ENCODE results near the gene RBKS.
A peak's percentile ranks its signal among the peaks of the same experiment; 100 is the strongest.

Gene RBKS

DNA sequence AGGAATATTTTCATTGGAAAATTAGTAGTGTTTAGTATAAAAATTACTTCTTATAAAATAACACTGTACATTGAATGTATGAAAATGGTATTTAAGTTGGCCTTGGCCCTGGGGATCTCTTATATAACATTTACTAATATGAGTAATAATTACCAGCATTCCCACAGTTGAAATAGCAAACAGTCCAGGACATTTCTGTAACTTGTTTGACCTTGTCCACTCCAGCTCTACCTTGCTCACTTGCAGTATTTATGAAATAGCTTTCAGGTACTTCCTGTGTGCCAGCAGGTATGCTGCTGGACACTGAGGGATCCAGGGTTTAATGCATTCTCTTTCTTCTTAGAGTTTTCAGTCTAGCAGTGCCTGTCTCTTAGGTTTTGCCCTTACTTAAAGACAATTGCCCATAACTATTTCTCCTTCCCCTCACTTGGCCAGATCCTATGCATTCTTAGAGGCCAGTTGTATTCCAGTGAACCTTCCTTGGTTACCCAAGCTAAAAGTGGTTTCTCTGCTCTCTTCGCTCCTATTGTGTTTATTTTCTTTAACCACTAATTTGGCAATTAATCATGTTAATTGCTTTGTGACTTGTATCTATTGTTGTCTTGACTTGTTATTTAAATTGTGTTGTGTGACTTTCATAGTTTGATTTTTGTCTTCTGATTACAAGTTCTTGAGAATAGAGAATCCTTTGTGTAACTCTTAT, 26.3 kb upstream of the RBKS start:
- Histone ChIP-seq H3K27me3 (ENCODE audit: control insufficient read depth, insufficient read depth, low read length) (no peaks in the 10 kb centered on the region), H3K36me3 (ENCODE audit: control insufficient read depth, insufficient read depth, low read length) (no peaks in the 10 kb centered on the region), H3K9ac (ENCODE audit: low read length) (peak overlapping the region; percentile 18), H3K4me3 (ENCODE audit: low read length) (no peak overlapping the region), H3K9me3 (ENCODE audit: control insufficient read depth, low read length) (no peaks in the 10 kb centered on the region), H3K4me1 (ENCODE audit: control insufficient read depth, insufficient read depth, low read length) (peaks cover 16% of the 10 kb centered on the region)

DNA sequence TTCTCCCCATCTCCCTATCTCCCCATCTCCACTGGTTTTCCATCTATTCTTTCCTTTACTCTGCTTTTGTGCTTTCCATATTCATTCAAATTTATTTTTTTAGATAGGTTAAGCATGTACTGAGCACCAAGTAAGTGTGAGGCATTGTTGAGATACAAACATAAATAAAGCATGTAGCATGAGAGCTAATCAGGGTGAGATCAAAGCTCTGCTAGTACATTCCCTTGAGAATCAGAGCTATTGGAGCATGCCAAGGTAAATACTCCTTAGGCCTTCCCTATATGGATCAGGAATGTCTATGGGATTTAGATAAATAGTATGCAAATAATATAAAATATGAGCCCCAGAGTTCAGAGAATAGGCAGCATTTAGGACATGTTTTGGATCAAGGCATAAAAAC, 25.7 kb upstream of the RBKS start:
- no peaks in the 10 kb centered on the region for H3K27me3 ChIP-seq (ENCODE audit: control insufficient read depth, insufficient read depth, low read length)
- no peak overlapping the region for H3K4me3 ChIP-seq (ENCODE audit: low read length)
- H3K9ac ChIP-seq (ENCODE audit: low read length), result no peak overlapping the region
- no peaks in the 10 kb centered on the region for H3K9me3 ChIP-seq (ENCODE audit: control insufficient read depth, low read length)
- H3K36me3 ChIP-seq (ENCODE audit: control insufficient read depth, insufficient read depth, low read length), result no peaks in the 10 kb centered on the region
- peaks cover 15% of the 10 kb centered on the region for H3K4me1 ChIP-seq (ENCODE audit: control insufficient read depth, insufficient read depth, low read length)

DNA sequence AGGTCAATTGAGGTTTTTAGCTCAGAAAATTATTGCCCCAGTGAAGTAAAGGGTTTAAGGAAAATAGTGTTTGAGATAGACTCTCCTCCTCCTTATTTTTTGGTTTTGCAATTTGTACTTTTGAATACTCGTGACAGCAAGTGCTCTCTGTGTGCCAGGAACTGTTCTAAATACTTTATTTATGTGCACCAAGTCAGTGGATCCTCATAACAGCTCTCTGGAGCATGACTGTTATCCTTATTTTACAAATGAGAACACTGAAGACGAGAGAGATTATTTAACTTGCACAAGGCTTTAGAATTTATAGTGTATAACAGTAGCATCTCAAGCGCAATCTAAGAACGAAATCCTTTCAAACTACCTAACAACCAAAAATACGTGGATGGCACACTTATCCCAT, 25.0 kb upstream of the RBKS start:
- Histone ChIP-seq H3K9ac (ENCODE audit: low read length) (no peak overlapping the region), H3K4me3 (ENCODE audit: low read length) (no peak overlapping the region), H3K4me1 (ENCODE audit: control insufficient read depth, insufficient read depth, low read length) (peaks cover 15% of the 10 kb centered on the region), H3K36me3 (ENCODE audit: control insufficient read depth, insufficient read depth, low read length) (no peaks in the 10 kb centered on the region), H3K27me3 (ENCODE audit: control insufficient read depth, insufficient read depth, low read length) (no peaks in the 10 kb centered on the region), H3K9me3 (ENCODE audit: control insufficient read depth, low read length) (no peaks in the 10 kb centered on the region)

DNA sequence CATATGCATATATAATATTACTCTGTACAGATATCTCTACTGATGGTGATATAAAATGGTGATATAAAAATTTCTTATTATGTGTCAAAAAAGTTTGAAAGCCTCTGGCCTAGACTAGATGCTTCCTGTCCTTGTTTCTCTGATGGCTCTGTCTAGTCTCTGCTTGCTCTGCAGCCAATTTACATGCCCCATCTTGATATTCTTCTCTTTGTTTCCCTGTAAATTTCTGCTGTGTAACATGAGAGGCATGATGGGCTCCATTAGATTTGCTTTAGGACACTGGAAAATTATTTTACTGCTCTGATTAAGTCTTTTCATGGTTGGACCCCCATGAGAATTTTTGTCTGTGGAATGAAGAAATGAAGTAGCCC, 24.6 kb upstream of the RBKS start:
- no peaks in the 10 kb centered on the region for H3K36me3 ChIP-seq (ENCODE audit: control insufficient read depth, insufficient read depth, low read length)
- no peaks in the 10 kb centered on the region for H3K9me3 ChIP-seq (ENCODE audit: control insufficient read depth, low read length)
- no peak overlapping the region for H3K9ac ChIP-seq (ENCODE audit: low read length)
- H3K4me3 ChIP-seq (ENCODE audit: low read length), result no peak overlapping the region
- H3K4me1 ChIP-seq (ENCODE audit: control insufficient read depth, insufficient read depth, low read length), result peaks cover 11% of the 10 kb centered on the region
- no peaks in the 10 kb centered on the region for H3K27me3 ChIP-seq (ENCODE audit: control insufficient read depth, insufficient read depth, low read length)

DNA sequence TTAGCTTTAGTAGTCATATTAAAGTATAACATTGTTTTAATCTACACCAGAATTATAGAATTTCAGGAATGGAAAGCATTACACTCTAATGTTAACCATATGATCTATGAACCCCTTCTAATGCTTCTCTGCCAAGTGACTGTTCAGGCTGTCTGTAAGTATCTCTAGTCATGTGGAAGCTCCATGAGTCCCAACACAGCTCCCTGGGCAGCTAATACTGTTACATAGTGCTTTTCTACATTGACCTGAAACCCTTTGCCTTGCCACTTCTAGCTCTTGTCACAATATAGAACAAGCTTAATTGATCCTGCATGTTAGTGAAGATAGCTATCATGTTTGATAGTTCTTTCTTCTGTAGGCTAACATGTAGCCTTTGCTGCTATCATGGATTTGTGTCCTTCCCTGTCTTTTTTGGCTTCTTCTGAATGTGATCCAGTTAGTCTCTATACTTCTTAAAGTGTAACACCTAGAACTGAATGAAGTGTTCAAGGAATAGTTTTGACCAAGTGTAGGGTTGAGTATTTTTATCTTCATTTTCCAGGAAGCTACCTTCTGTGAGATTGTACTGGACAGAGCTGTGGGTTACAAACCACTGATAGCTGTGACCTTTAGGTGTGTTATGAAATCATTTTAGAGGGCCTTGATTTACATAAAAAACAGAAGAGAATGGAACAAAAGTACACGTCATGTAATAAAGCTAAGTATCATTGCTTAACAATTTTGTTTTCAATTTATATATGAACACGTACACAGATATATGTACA, 24.0 kb upstream of the RBKS start:
- H3K4me1 ChIP-seq (ENCODE audit: control insufficient read depth, insufficient read depth, low read length), result peaks cover 11% of the 10 kb centered on the region
- no peaks in the 10 kb centered on the region for H3K36me3 ChIP-seq (ENCODE audit: control insufficient read depth, insufficient read depth, low read length)
- H3K4me3 ChIP-seq (ENCODE audit: low read length), result no peak overlapping the region
- H3K27me3 ChIP-seq (ENCODE audit: control insufficient read depth, insufficient read depth, low read length), result no peaks in the 10 kb centered on the region
- H3K9ac ChIP-seq (ENCODE audit: low read length), result no peak overlapping the region
- H3K9me3 ChIP-seq (ENCODE audit: control insufficient read depth, low read length), result no peaks in the 10 kb centered on the region

DNA sequence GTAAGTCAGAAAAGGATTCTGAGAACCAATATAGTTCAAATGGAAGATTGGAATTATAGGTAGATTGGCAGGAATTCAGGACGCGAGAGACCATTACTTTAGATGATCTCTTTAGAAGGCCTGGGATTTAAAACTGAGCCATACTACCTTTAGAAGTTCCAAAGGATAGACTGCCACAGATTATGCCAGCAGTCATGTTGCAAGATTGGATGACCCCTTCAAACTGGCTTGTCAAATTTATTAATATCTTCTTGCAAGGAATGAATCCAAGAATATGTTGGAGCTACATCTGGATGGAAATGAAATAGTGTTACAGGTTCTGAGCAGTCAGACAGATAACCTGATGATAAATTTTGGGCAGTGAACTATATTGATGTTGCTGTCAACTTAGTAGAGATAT, 22.3 kb upstream of the RBKS start:
- Histone ChIP-seq H3K27me3 (ENCODE audit: control insufficient read depth, insufficient read depth, low read length) (no peaks in the 10 kb centered on the region), H3K4me1 (ENCODE audit: control insufficient read depth, insufficient read depth, low read length) (peaks cover 11% of the 10 kb centered on the region), H3K9ac (ENCODE audit: low read length) (no peak overlapping the region), H3K36me3 (ENCODE audit: control insufficient read depth, insufficient read depth, low read length) (no peaks in the 10 kb centered on the region), H3K4me3 (ENCODE audit: low read length) (no peak overlapping the region), H3K9me3 (ENCODE audit: control insufficient read depth, low read length) (no peaks in the 10 kb centered on the region)

DNA sequence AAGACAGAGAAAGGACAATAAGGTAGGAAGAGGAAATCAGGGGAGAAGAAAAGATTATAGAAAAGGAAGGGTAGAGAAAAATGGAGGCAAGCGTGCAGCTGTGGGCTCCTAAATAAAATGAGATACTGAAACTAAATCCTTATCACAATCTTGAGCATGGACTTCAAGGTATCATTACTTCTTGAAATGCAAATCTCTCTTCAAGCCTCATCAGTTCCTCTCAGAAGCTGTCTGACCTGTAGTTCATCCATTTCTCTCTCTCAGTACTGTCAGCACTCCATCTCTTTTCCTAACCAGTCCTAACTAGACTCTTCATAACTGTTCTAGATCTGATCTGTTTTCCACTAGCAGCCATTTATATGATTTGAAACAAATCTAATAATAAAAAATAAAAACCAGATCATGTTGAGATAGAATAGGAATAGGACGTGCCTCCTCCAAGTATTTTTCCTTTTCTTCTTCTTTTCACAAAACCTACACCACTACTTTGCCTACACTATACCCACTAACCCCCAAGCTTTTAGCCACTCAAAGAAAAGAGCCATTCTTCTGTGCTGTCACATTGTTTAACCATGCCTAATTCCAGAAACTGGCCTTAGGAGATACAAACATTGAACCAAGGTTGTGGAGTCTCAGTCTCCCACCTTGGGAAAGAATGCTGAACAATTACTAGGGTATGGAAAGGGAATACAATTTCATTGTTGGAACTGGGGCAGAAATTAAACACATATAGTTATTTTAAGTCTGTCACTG, 21.4 kb upstream of the RBKS start:
- Histone ChIP-seq H3K36me3 (ENCODE audit: control insufficient read depth, insufficient read depth, low read length) (no peaks in the 10 kb centered on the region), H3K9me3 (ENCODE audit: control insufficient read depth, low read length) (no peaks in the 10 kb centered on the region), H3K9ac (ENCODE audit: low read length) (no peak overlapping the region), H3K4me3 (ENCODE audit: low read length) (no peak overlapping the region), H3K4me1 (ENCODE audit: control insufficient read depth, insufficient read depth, low read length) (peaks cover 9% of the 10 kb centered on the region), H3K27me3 (ENCODE audit: control insufficient read depth, insufficient read depth, low read length) (no peaks in the 10 kb centered on the region)

DNA sequence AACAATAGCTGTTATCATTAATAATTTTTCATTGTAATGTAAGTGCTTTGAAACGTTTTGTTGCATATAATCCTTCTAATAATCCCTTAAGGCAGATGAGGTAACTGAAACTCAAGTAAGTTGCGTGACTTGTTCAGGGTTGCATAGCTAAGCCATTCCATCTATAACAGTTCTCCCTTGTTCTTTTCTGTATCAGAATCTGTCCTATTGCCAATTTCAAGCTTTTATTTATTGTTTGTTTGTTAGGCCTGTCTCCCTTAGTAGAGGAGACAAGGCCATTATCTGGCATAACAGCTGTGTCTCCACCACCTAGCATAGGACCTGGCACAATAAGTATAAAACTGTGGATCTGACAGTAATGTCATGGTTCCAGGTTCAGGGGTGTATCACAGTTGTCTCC, 19.7 kb upstream of the RBKS start:
- H3K36me3 ChIP-seq (ENCODE audit: control insufficient read depth, insufficient read depth, low read length), result no peaks in the 10 kb centered on the region

DNA sequence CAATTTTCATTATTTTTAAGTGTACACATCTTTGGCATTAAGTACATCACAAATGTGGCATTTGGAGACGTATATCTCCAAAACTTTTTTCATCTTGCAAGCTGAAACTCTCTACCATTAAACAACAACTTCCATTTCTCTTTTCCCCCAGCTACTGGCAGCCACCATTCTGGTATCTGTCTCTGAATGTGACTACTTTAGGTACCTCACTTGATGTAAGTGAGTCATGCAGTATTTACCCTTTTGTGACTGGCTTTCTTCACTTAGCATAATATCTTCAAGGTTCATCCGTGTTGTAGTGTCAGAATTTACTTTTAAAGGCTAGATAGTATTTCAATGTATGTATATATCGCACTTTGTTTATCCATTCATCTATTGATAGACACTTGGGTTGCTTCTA, 17.4 kb upstream of the RBKS start:
- Histone ChIP-seq H3K27me3 (ENCODE audit: control insufficient read depth, insufficient read depth, low read length) (no peaks in the 10 kb centered on the region), H3K4me1 (ENCODE audit: control insufficient read depth, insufficient read depth, low read length) (no peaks in the 10 kb centered on the region), H3K4me3 (ENCODE audit: low read length) (no peak overlapping the region), H3K9ac (ENCODE audit: low read length) (no peak overlapping the region), H3K36me3 (ENCODE audit: control insufficient read depth, insufficient read depth, low read length) (no peaks in the 10 kb centered on the region), H3K9me3 (ENCODE audit: control insufficient read depth, low read length) (no peaks in the 10 kb centered on the region)

More for the DNA sequence above, 19.7 kb upstream of the RBKS start:
- Histone ChIP-seq H3K9me3 (ENCODE audit: control insufficient read depth, low read length) (no peaks in the 10 kb centered on the region), H3K9ac (ENCODE audit: low read length) (no peak overlapping the region), H3K4me1 (ENCODE audit: control insufficient read depth, insufficient read depth, low read length) (no peaks in the 10 kb centered on the region), H3K4me3 (ENCODE audit: low read length) (no peak overlapping the region), H3K27me3 (ENCODE audit: control insufficient read depth, insufficient read depth, low read length) (no peaks in the 10 kb centered on the region)

DNA sequence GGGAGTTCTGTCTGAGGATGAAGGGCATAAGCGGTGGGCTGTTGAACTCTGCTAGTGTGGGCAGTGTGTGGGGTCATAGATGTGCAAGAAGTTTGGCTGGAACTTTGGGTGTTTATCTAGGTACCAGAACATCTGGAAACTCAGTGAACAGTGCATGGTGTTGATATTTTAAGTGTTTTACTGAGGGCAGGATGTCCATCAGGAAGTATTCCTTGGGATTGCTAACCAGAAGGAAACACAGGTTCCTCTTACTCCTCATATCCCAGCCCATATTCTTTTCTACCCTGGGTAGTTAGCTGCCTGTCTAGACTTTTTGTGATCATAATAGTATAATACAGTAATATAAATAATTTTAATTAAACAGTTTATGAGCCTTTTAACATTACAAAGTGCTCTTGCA, 15.9 kb upstream of the RBKS start:
- no peaks in the 10 kb centered on the region for H3K9me3 ChIP-seq (ENCODE audit: control insufficient read depth, low read length)
- H3K27me3 ChIP-seq (ENCODE audit: control insufficient read depth, insufficient read depth, low read length), result no peaks in the 10 kb centered on the region
- H3K4me1 ChIP-seq (ENCODE audit: control insufficient read depth, insufficient read depth, low read length), result no peaks in the 10 kb centered on the region
- H3K9ac ChIP-seq (ENCODE audit: low read length), result no peak overlapping the region
- H3K36me3 ChIP-seq (ENCODE audit: control insufficient read depth, insufficient read depth, low read length), result no peaks in the 10 kb centered on the region
- H3K4me3 ChIP-seq (ENCODE audit: low read length), result no peak overlapping the region

DNA sequence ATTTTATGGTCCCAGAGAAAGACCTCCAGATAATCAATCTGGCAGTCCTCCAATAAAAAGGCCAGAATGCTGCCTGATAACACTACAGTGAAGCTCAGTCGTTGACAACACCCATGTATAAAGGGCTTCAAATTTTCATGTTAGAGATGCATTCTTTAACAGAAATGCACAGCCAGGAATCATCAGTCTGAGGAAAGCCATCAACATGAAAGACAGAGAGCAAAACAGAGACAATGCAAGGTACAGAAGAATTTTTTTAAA, 14.1 kb upstream of the RBKS start:
- Histone ChIP-seq H3K27me3 (ENCODE audit: control insufficient read depth, insufficient read depth, low read length) (no peaks in the 10 kb centered on the region), H3K9me3 (ENCODE audit: control insufficient read depth, low read length) (no peaks in the 10 kb centered on the region), H3K36me3 (ENCODE audit: control insufficient read depth, insufficient read depth, low read length) (no peaks in the 10 kb centered on the region), H3K4me1 (ENCODE audit: control insufficient read depth, insufficient read depth, low read length) (no peaks in the 10 kb centered on the region), H3K9ac (ENCODE audit: low read length) (no peak overlapping the region), H3K4me3 (ENCODE audit: low read length) (no peak overlapping the region)

DNA sequence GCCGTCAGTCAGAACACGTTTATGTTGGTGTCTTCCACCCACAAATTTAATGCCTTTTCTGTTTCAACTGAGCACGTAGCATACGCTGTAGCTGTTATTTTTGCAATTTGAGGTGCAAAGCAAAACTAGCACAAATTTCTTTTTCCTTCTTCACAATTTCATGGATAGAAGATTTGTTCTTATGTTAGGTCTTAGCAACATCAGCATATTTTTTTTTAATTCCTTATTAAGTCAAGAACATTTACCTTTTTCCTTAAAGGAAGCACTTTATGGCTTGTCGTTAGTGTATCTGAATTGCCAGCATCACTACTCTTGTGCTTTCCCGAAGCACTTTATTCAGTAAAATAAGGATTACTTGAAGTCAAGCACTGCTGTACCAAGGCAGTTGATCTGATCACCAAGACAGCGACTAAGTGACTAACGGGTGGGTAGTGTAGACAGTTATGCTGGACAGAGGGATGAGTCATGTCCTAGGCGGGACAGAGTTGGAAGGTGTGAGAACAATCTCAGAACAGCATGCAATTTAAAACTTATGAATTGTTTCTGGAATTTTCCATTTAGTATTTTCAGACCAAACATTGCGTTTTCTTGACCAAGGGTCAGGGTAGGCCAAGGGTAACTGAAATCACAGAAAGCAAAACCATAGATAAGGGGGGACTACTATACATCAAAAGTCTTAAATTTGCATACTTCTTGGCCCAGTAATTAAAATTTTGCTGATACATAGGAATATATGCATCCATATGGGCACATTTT, 13.6 kb upstream of the RBKS start:
- H3K9ac ChIP-seq (ENCODE audit: low read length), result no peak overlapping the region
- no peaks in the 10 kb centered on the region for H3K4me1 ChIP-seq (ENCODE audit: control insufficient read depth, insufficient read depth, low read length)
- H3K9me3 ChIP-seq (ENCODE audit: control insufficient read depth, low read length), result no peaks in the 10 kb centered on the region
- no peak overlapping the region for H3K4me3 ChIP-seq (ENCODE audit: low read length)
- H3K27me3 ChIP-seq (ENCODE audit: control insufficient read depth, insufficient read depth, low read length), result no peaks in the 10 kb centered on the region
- no peaks in the 10 kb centered on the region for H3K36me3 ChIP-seq (ENCODE audit: control insufficient read depth, insufficient read depth, low read length)

All from mucosa of stomach (tissue), 1 donor.